OCI-LY1 (cell line): ENCODE data around the gene MAGEC3.

Experiments
- CTCF ChIP-seq: fragments of 200-600 bp; sonication (generic), shearing (Covaris generic); IDR thresholded peaks from 2 replicates; pipeline ENCODE4 v1.5.1; 2017; ENCODE audit warnings: mild to moderate bottlenecking, antibody characterized with exemption, low read length, moderate library complexity, mixed read lengths
- EZH2 ChIP-seq: fragments of 200-600 bp; sonication (generic), shearing (Covaris generic); IDR thresholded peaks from 2 replicates; pipeline ENCODE4 v1.8.0; 2017; ENCODE audit warnings: borderline replicate concordance, mixed run types, mild to moderate bottlenecking, antibody characterized with exemption, low read length, moderate library complexity, mixed read lengths

- no peak for TF ChIP-seq CTCF
- TF ChIP-seq EZH2, result no peak
Observed at GRCh38 chrX:141945426-141945825, 107.3 kb downstream of the MAGEC3 start.
